Measurements from ENCODE around the gene OTUD6A.
"Not testable (repeated sequence)": the region's sequence is repeated elsewhere in the genome, so short reads cannot be mapped to it uniquely, and the experiment has no call there.

DNA sequence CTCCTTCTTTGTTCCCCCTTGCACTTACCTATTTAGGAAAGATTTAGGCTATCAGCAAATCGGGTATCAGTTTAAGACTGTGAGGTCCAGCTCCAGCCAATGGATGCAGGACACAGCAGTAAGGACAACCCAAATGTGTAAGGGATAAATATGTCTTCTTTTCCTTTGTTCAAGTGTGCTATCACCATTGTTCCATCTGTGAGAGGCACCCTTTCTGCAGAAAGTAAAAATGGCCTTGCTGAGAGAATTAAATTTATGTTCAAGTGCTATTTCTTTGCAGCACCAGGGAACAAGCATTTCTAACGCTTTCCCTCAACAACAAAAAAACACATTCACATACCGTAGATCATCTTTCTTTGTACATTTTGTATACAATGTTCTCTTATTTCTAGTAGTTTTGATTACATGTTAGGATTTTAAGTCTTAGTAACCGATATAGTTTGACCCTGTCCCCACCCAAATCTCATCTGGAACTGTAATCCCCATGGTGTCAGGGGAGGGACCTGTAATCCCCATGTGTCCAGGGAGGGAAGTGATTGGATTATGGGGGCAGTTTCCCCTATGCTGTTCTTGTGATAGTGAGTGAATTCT is 49.3 kb downstream of the OTUD6A start:
- TF ChIP-seq, protein P1, sequence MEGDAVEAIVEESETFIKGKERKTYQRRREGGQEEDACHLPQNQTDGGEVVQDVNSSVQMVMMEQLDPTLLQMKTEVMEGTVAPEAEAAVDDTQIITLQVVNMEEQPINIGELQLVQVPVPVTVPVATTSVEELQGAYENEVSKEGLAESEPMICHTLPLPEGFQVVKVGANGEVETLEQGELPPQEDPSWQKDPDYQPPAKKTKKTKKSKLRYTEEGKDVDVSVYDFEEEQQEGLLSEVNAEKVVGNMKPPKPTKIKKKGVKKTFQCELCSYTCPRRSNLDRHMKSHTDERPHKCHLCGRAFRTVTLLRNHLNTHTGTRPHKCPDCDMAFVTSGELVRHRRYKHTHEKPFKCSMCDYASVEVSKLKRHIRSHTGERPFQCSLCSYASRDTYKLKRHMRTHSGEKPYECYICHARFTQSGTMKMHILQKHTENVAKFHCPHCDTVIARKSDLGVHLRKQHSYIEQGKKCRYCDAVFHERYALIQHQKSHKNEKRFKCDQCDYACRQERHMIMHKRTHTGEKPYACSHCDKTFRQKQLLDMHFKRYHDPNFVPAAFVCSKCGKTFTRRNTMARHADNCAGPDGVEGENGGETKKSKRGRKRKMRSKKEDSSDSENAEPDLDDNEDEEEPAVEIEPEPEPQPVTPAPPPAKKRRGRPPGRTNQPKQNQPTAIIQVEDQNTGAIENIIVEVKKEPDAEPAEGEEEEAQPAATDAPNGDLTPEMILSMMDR (IDR thresholded peaks at IDR 0.05 in 4 of 5, conservative IDR thresholded peaks at IDR 0.05 in 1 of 5): not testable (repeated sequence)
- TF ChIP-seq POLR2A (IDR thresholded peaks at IDR 0.05): not testable (repeated sequence)

All from gastrocnemius medialis (tissue), 4 donors.